Memory B cell (primary cell): Measurements from ENCODE around the gene CACNA2D2.

Experiments
- ATAC-seq: fragments of 150-1000 bp; cut with Tn5 transposase; 2 replicates; pipeline ENCODE4 v1.10.0; 2021; ENCODE audit warnings: low read depth, mild to moderate bottlenecking, moderate library complexity
- DNase-seq, 2 donors: peaks; one replicate each; pipeline ENCODE4 v3.0.0; 2022; ENCODE audit warnings: low spot score in 2 of 2
- H3K27ac Mint-ChIP-seq: one replicate; pipeline ENCODE4 v1.8.0; 2022; ENCODE audit warnings: mild to moderate bottlenecking, moderate library complexity, mixed read lengths
- H3K27me3 Mint-ChIP-seq: one replicate; pipeline ENCODE4 v1.8.0; 2022; ENCODE audit warnings: mixed read lengths
- H3K36me3 Mint-ChIP-seq: one replicate; pipeline ENCODE4 v1.8.0; 2022; ENCODE audit warnings: mild to moderate bottlenecking, mixed read lengths
- H3K4me1 Mint-ChIP-seq: one replicate; pipeline ENCODE4 v1.8.0; 2022; ENCODE audit warnings: mixed read lengths
- H3K4me3 Mint-ChIP-seq: one replicate; pipeline ENCODE4 v1.8.0; 2022; ENCODE audit warnings: mild to moderate bottlenecking, moderate library complexity, mixed read lengths
- H3K9me3 Mint-ChIP-seq: one replicate; pipeline ENCODE4 v1.8.0; 2022; ENCODE audit warnings: mixed read lengths

The CACNA2D2 gene

GRCh38 chr3:50450209-50450921 lies 53.1 kb downstream of the CACNA2D2 start:
- Mint-ChIP-seq H3K36me3 (no peaks in the 10 kb centered on the region), H3K9me3 (no peaks in the 10 kb centered on the region), H3K4me3 (no peak overlapping the region), H3K27me3 (peaks cover 12% of the 10 kb centered on the region), H3K4me1 (peaks cover 3% of the 10 kb centered on the region), H3K27ac (no peak overlapping the region)
- ATAC-seq, result peak; percentile 49
- no peak for DNase-seq

- Mint-ChIP-seq H3K36me3 (no peaks in the 10 kb centered on the region), H3K4me1 (peaks cover 3% of the 10 kb centered on the region), H3K9me3 (no peaks in the 10 kb centered on the region), H3K4me3 (no peak overlapping the region), H3K27ac (no peak overlapping the region), H3K27me3 (peaks cover 9% of the 10 kb centered on the region)
- DNase-seq (no peak), ATAC-seq (no peak)
Measured at GRCh38 chr3:50448752-50449539, 54.5 kb downstream of the CACNA2D2 start.

GRCh38 chr3:50447290-50447840 lies 56.1 kb downstream of the CACNA2D2 start:
- Mint-ChIP-seq H3K4me1 (peaks cover 3% of the 10 kb centered on the region), H3K27me3 (peaks cover 4% of the 10 kb centered on the region), H3K9me3 (no peaks in the 10 kb centered on the region), H3K27ac (no peak overlapping the region), H3K36me3 (no peaks in the 10 kb centered on the region), H3K4me3 (no peak overlapping the region)
- ATAC-seq (no peak), DNase-seq (no peak)

- Mint-ChIP-seq H3K27me3 (no peaks in the 10 kb centered on the region), H3K4me3 (no peak overlapping the region), H3K36me3 (no peaks in the 10 kb centered on the region), H3K27ac (no peak overlapping the region), H3K9me3 (no peaks in the 10 kb centered on the region), H3K4me1 (peaks cover 3% of the 10 kb centered on the region)
- ATAC-seq (no peak), DNase-seq (no peak)
Measured at GRCh38 chr3:50445919-50446318, 57.5 kb downstream of the CACNA2D2 start.

GRCh38 chr3:50444782-50445181 lies 58.7 kb downstream of the CACNA2D2 start:
- H3K36me3 Mint-ChIP-seq, result no peaks in the 10 kb centered on the region
- H3K9me3 Mint-ChIP-seq, result no peaks in the 10 kb centered on the region
- H3K4me3 Mint-ChIP-seq, result no peak overlapping the region
- H3K27ac Mint-ChIP-seq, result no peak overlapping the region
- H3K27me3 Mint-ChIP-seq, result no peaks in the 10 kb centered on the region
- ATAC-seq, result no peak
- H3K4me1 Mint-ChIP-seq, result no peaks in the 10 kb centered on the region
- DNase-seq, result no peak

- ATAC-seq, result no peak
- no peaks in the 10 kb centered on the region for H3K27me3 Mint-ChIP-seq
- DNase-seq, result no peak
- no peak overlapping the region for H3K4me3 Mint-ChIP-seq
- H3K27ac Mint-ChIP-seq, result no peak overlapping the region
- no peaks in the 10 kb centered on the region for H3K36me3 Mint-ChIP-seq
- H3K9me3 Mint-ChIP-seq, result no peaks in the 10 kb centered on the region
- no peaks in the 10 kb centered on the region for H3K4me1 Mint-ChIP-seq
Measured at GRCh38 chr3:50444213-50444612, 59.2 kb downstream of the CACNA2D2 start.

- DNase-seq (no peak), ATAC-seq (no peak)
- Mint-ChIP-seq H3K27me3 (no peaks in the 10 kb centered on the region), H3K4me1 (no peaks in the 10 kb centered on the region), H3K36me3 (no peaks in the 10 kb centered on the region), H3K9me3 (no peaks in the 10 kb centered on the region), H3K4me3 (no peak overlapping the region), H3K27ac (no peak overlapping the region)
Measured at GRCh38 chr3:50442945-50443579, 60.4 kb downstream of the CACNA2D2 start.

- Mint-ChIP-seq H3K27me3 (peaks cover 7% of the 10 kb centered on the region), H3K36me3 (no peaks in the 10 kb centered on the region), H3K27ac (no peak overlapping the region), H3K4me3 (no peak overlapping the region), H3K4me1 (no peaks in the 10 kb centered on the region), H3K9me3 (no peaks in the 10 kb centered on the region)
- ATAC-seq (no peak), DNase-seq (no peak)
Measured at GRCh38 chr3:50441424-50442217, 61.8 kb downstream of the CACNA2D2 start.

GRCh38 chr3:50436114-50436674 lies 67.2 kb downstream of the CACNA2D2 start:
- Mint-ChIP-seq H3K36me3 (no peaks in the 10 kb centered on the region), H3K27me3 (peaks cover 14% of the 10 kb centered on the region), H3K4me3 (no peak overlapping the region), H3K27ac (no peak overlapping the region), H3K9me3 (no peaks in the 10 kb centered on the region), H3K4me1 (no peaks in the 10 kb centered on the region)
- DNase-seq (peak; percentile 66), ATAC-seq (peak; percentile 94)

GRCh38 chr3:50435371-50436113 lies 67.9 kb downstream of the CACNA2D2 start:
- Mint-ChIP-seq H3K4me1 (no peaks in the 10 kb centered on the region), H3K27me3 (peaks cover 14% of the 10 kb centered on the region), H3K4me3 (no peak overlapping the region), H3K27ac (no peak overlapping the region), H3K36me3 (no peaks in the 10 kb centered on the region), H3K9me3 (no peaks in the 10 kb centered on the region)
- ATAC-seq (peak; percentile 15), DNase-seq (no peak)

GRCh38 chr3:50433954-50434353 lies 69.5 kb downstream of the CACNA2D2 start:
- no peak overlapping the region for H3K4me3 Mint-ChIP-seq
- ATAC-seq (no peak), DNase-seq (no peak)
- H3K27me3 Mint-ChIP-seq, result peaks cover 14% of the 10 kb centered on the region
- no peaks in the 10 kb centered on the region for H3K4me1 Mint-ChIP-seq
- H3K27ac Mint-ChIP-seq, result no peak overlapping the region
- H3K36me3 Mint-ChIP-seq, result no peaks in the 10 kb centered on the region
- no peaks in the 10 kb centered on the region for H3K9me3 Mint-ChIP-seq

- Mint-ChIP-seq H3K9me3 (no peaks in the 10 kb centered on the region), H3K4me3 (no peak overlapping the region), H3K36me3 (no peaks in the 10 kb centered on the region), H3K4me1 (no peaks in the 10 kb centered on the region), H3K27me3 (peaks cover 10% of the 10 kb centered on the region), H3K27ac (no peak overlapping the region)
- DNase-seq (no peak), ATAC-seq (no peak)
Measured at GRCh38 chr3:50430950-50431435, 72.4 kb downstream of the CACNA2D2 start.

GRCh38 chr3:50430191-50430590 lies 73.2 kb downstream of the CACNA2D2 start:
- Mint-ChIP-seq H3K27me3 (peaks cover 12% of the 10 kb centered on the region), H3K4me1 (no peaks in the 10 kb centered on the region), H3K4me3 (no peak overlapping the region), H3K36me3 (no peaks in the 10 kb centered on the region), H3K9me3 (no peaks in the 10 kb centered on the region), H3K27ac (no peak overlapping the region)
- ATAC-seq, result no peak
- no peak for DNase-seq
